H1 (cell line): ENCODE results near the gene CITED4. TPM values are rescaled to one million over a fixed set of nuclear protein-coding genes. Genes with fewer than 3 reads are reported as not detected.
A peak's percentile ranks its signal among the peaks of the same experiment; 100 is the strongest.

Experiments used
- CTCF ChIA-PET: fragments of 300-600 bp; sonication (Branson Sonifier 250); formaldehyde crosslinking; loops from one replicate; lab custom pipeline; 2021; ENCODE audit not compliant: partially characterized antibody; lab: Charles Lee
- POLR2A ChIA-PET: fragments of 300-600 bp; sonication (Branson Sonifier 250); formaldehyde crosslinking; loops from one replicate; lab custom pipeline; 2021; ENCODE audit warnings: inconsistent platforms; ENCODE audit not compliant: partially characterized antibody; lab: Charles Lee
- DNase-seq, 2 experiments: peaks; one replicate each; pipeline versions ENCODE4 v3.0.0 to v3.0.0-alpha.2; 2010 to 2022; ENCODE audit warnings: low spot score in 2 of 2, low read depth in 1 of 2, mixed read lengths in 1 of 2
- FAIRE-seq: peaks from 2 replicates; lab custom pipeline; 2011; peaks lifted over from hg19 to GRCh38; lab: Jason Lieb, UNC
- H2AFZ ChIP-seq: 2 replicates; pipeline ENCODE4 v1.8.1; 2012; ENCODE audit warnings: low read length, inconsistent platforms
- H2AK5ac ChIP-seq: 2 replicates; pipeline ENCODE4 v1.6.1; 2013; ENCODE audit warnings: low read depth, low read length
- H2BK120ac ChIP-seq: replicated peaks from 2 replicates; pipeline ENCODE3; 2013; ENCODE audit warnings: low read depth, low read length, inconsistent platforms
- H2BK12ac ChIP-seq: 2 replicates; pipeline ENCODE4 v1.6.1; 2013; ENCODE audit warnings: low read depth, low read length
- H2BK15ac ChIP-seq: 2 replicates; pipeline ENCODE4 v1.6.1; 2013; ENCODE audit warnings: low read length
- H2BK20ac ChIP-seq: 2 replicates; pipeline ENCODE4 v1.6.1; 2013; ENCODE audit warnings: low read length
- H2BK5ac ChIP-seq: 2 replicates; pipeline ENCODE4 v1.6.1; 2013; ENCODE audit warnings: low read depth, low read length
- H3K14ac ChIP-seq: 2 replicates; pipeline ENCODE4 v1.6.1; 2013; ENCODE audit warnings: inconsistent platforms; ENCODE audit not compliant: insufficient read length
- H3K18ac ChIP-seq: 2 replicates; pipeline ENCODE4 v1.6.1; 2013; ENCODE audit warnings: low read length; ENCODE audit errors: extremely low read depth
- H3K23ac ChIP-seq: 2 replicates; pipeline ENCODE4 v1.6.1; 2013; ENCODE audit warnings: inconsistent platforms; ENCODE audit not compliant: insufficient read length
- H3K23me2 ChIP-seq: 2 replicates; pipeline ENCODE4 v1.6.1; 2013; ENCODE audit warnings: low read depth, low read length
- H3K27ac ChIP-seq: 2 replicates; pipeline ENCODE4 v1.6.1; 2011; ENCODE audit warnings: low read depth, low read length, inconsistent platforms
- H3K27me3 ChIP-seq, 4 experiments: replicated peaks in 1 of 4; 1 replicate in 1 of 4; 2 replicates in 3 of 4; pipeline versions ENCODE4 v1.6.1 to v1.8.1; 2011 to 2013; ENCODE audit warnings: low read length in 3 of 4, mild to moderate bottlenecking in 3 of 4, inconsistent platforms in 2 of 4, mixed read lengths in 2 of 4, moderate library complexity in 1 of 4; ENCODE audit not compliant: control insufficient read depth in 3 of 4, insufficient read depth in 3 of 4; ENCODE audit errors: extremely low read depth in 1 of 4
- H3K36me3 ChIP-seq, 4 experiments: 2 replicates each; pipeline versions ENCODE4 v1.6.1 to v1.8.1; 2011 to 2013; ENCODE audit warnings: mild to moderate bottlenecking in 4 of 4, low read length in 3 of 4, moderate library complexity in 2 of 4, control low read depth in 1 of 4, inconsistent platforms in 1 of 4; ENCODE audit not compliant: insufficient read depth in 4 of 4, control insufficient read depth in 2 of 4
- H3K4ac ChIP-seq: replicated peaks from 2 replicates; pipeline ENCODE3; 2013; ENCODE audit warnings: low read length, low read depth, mixed read lengths, inconsistent platforms; ENCODE audit not compliant: insufficient read length
- H3K4me1 ChIP-seq, 4 experiments: replicated peaks in 1 of 4; 1 replicate in 1 of 4; 2 replicates in 3 of 4; pipeline versions ENCODE4 v1.6.1 to v1.8.1; 2011 to 2013; ENCODE audit warnings: low read length in 3 of 4, inconsistent platforms in 2 of 4, mixed read lengths in 1 of 4; ENCODE audit not compliant: insufficient read depth in 4 of 4, control insufficient read depth in 3 of 4
- H3K4me2 ChIP-seq, 2 experiments: 2 replicates each; pipeline versions ENCODE4 v1.6.1 to v1.8.1; 2011 to 2013; ENCODE audit warnings: low read depth in 2 of 2, low read length in 2 of 2, control low read depth in 1 of 2, inconsistent platforms in 1 of 2, mild to moderate bottlenecking in 1 of 2; ENCODE audit not compliant: insufficient read depth in 1 of 2
- H3K4me3 ChIP-seq, 4 experiments: fragments of 200-600, 300-600 bp in 1 of 4; sonication (generic), shearing (Covaris generic), sonication (Bioruptor Twin) in 1 of 4; 2 replicates each; pipeline versions ENCODE4 v1.5.1 to v1.8.1; 2011 to 2016; ENCODE audit warnings: low read length in 4 of 4, low read depth in 3 of 4, control low read depth in 2 of 4, inconsistent platforms in 2 of 4, mild to moderate bottlenecking in 2 of 4, mixed read lengths in 1 of 4, moderate library complexity in 1 of 4; ENCODE audit not compliant: insufficient read depth in 2 of 4; ENCODE audit errors: extremely low read depth in 1 of 4
- H3K56ac ChIP-seq: replicated peaks from 2 replicates; pipeline ENCODE3; 2013; ENCODE audit warnings: low read depth, mild to moderate bottlenecking, mixed read lengths, low read length, inconsistent platforms; ENCODE audit not compliant: insufficient read length
- H3K79me1 ChIP-seq: 2 replicates; pipeline ENCODE4 v1.6.1; 2013; ENCODE audit warnings: low read depth, low read length, control low read depth
- H3K79me2 ChIP-seq, 2 experiments: 2 replicates each; pipeline versions ENCODE4 v1.6.1 to v1.8.1; 2012 to 2013; ENCODE audit warnings: low read length in 2 of 2, mild to moderate bottlenecking in 2 of 2, inconsistent platforms in 1 of 2; ENCODE audit not compliant: insufficient read depth in 2 of 2, control insufficient read depth in 1 of 2
- H3K9ac ChIP-seq, 4 experiments: replicated peaks in 1 of 4; 1 replicate in 1 of 4; 2 replicates in 3 of 4; pipeline versions ENCODE4 v1.6.1 to v1.8.1; 2011 to 2013; ENCODE audit warnings: low read depth in 3 of 4, low read length in 3 of 4, control low read depth in 2 of 4, mild to moderate bottlenecking in 2 of 4, moderate library complexity in 2 of 4, inconsistent platforms in 1 of 4; ENCODE audit errors: extremely low read depth in 1 of 4
- H3K9me3 ChIP-seq, 2 experiments: 2 replicates each; pipeline versions ENCODE4 v1.6.1 to v1.8.1; 2012 to 2013; ENCODE audit warnings: mild to moderate bottlenecking in 2 of 2, moderate library complexity in 2 of 2, control low read depth in 1 of 2, inconsistent platforms in 1 of 2, low read depth in 1 of 2, low read length in 1 of 2, mixed read lengths in 1 of 2; ENCODE audit not compliant: insufficient read depth in 2 of 2
- H4K20me1 ChIP-seq, 2 experiments: replicated peaks in 1 of 2; 2 replicates each; pipeline versions ENCODE3 to v1.8.1; 2011 to 2013; ENCODE audit warnings: inconsistent platforms in 2 of 2, low read length in 2 of 2, mild to moderate bottlenecking in 1 of 2; ENCODE audit not compliant: insufficient read depth in 2 of 2, control insufficient read depth in 1 of 2
- H4K5ac ChIP-seq: 2 replicates; pipeline ENCODE4 v1.6.1; 2013; ENCODE audit warnings: low read length, low read depth, mixed read lengths, inconsistent platforms; ENCODE audit not compliant: insufficient read length
- H4K8ac ChIP-seq: 2 replicates; pipeline ENCODE4 v1.8.0; 2013; ENCODE audit warnings: mild to moderate bottlenecking, moderate library complexity, low read length, inconsistent platforms; ENCODE audit not compliant: insufficient read depth; ENCODE audit errors: extremely low read depth
- H4K91ac ChIP-seq: replicated peaks from 2 replicates; pipeline ENCODE3; 2013; ENCODE audit warnings: low read length, mixed read lengths, inconsistent platforms; ENCODE audit not compliant: insufficient read length
- EP300 ChIP-seq, 2 experiments: IDR thresholded peaks; 1 replicate in 1 of 2; 2 replicates in 1 of 2; pipeline ENCODE4 v1.6.1; 2011 to 2012; ENCODE audit warnings: low read depth in 2 of 2, low read length in 2 of 2, mild to moderate bottlenecking in 2 of 2, borderline replicate concordance in 1 of 2, inconsistent platforms in 1 of 2, moderate library complexity in 1 of 2
- FOSL1 ChIP-seq: IDR thresholded peaks from 2 replicates; pipeline ENCODE4 v1.6.1; 2011; ENCODE audit warnings: mild to moderate bottlenecking, low read depth, low read length, moderate library complexity; ENCODE audit not compliant: insufficient read depth
- KDM1A ChIP-seq: fragments of 200-600, 300-600 bp; sonication (generic); IDR thresholded peaks from 2 replicates; pipeline ENCODE4 v1.7.1; 2016; ENCODE audit warnings: mild to moderate bottlenecking, low read length, borderline replicate concordance
- POU5F1 ChIP-seq: IDR thresholded peaks from 2 replicates; pipeline ENCODE4 v1.6.1; 2011; ENCODE audit warnings: low read depth, mild to moderate bottlenecking, low read length, moderate library complexity
- SIX5 ChIP-seq: IDR thresholded peaks from 2 replicates; pipeline ENCODE4 v1.6.1; 2011; ENCODE audit warnings: mild to moderate bottlenecking, low read depth, low read length
- WGBS, 2 experiments: shearing (Covaris generic) in 1 of 2; methylation state at CpG; one replicate each; pipeline versions ENCODE4 v1.1.6 to v1.1.7; 2013 to 2015; ENCODE audit warnings: low lambda C conversion rate in 2 of 2, mixed read lengths in 2 of 2, inconsistent platforms in 1 of 2, low coverage in 1 of 2, missing lambda C conversion rate in 1 of 2; ENCODE audit not compliant: insufficient replicate concordance in 2 of 2, insufficient coverage in 1 of 2, insufficient read length in 1 of 2; ENCODE audit errors: extremely low coverage in 1 of 2, missing lambda C conversion rate in 1 of 2; 5-methylcytosine and 5-hydroxymethylcytosine counted together
- polyA plus RNA-seq, 7 experiments: library from polyadenylated mRNA; depleted of rRNA in 3 of 7; stranded (reverse) in 5 of 7; unstranded in 2 of 7; fragments of >200 nt in 5 of 7; fragments of 200-250 nt in 2 of 7; gene quantifications; 1 replicate in 5 of 7; 2 replicates in 1 of 7; 4 replicates in 1 of 7; pipeline versions ENCODE4 v1.2.1 to v1.2.3, GENCODE V29; 2011 to 2013; ENCODE audit warnings: missing spikeins in 2 of 7, mixed read lengths in 2 of 7
- total RNA-seq: library from RNA; stranded (reverse); fragmentation: NEBNext Ultra II Directional; extraction: Animal tissue kit (Norgen Biotek cat#: 25700); gene quantifications from 2 replicates; pipeline ENCODE4 v1.2.1, GENCODE V29; 2021

CITED4 gene
- total and polyA plus RNA-seq, 2 of the 8 experiments (the other 6 are each of a cell fraction or from before 2014, with no cell fraction given), result 5.4 to 16.3 TPM

DNA sequence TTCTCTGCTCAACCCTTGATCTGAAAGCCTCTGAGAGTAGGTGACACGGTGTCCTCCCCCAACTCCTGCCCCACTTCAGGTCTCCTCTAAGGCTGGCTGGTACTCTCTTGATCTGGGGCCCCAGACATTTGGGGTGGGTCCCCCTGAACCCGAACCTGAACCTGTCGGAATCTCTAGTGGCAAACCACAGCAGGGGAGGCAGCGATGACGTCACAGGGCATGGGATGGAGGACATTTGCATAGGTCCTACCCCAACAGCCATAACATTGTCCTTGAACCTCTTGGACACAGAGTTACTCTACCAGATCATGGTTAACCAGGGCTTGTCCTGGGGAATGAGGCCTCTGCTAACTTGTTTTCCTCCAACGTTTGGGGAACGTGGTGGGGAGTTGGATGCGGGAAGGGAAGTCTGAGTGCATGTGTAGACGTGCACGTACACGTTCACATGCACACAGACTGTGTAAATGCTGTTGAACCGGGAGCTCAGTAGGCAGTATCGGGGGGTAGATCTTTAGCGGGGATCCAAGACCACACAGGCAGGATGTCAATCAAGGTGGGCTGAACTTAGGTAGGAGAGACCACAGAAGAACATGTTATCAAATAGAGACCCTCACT lies 32.4 kb downstream of the CITED4 start:
- Histone ChIP-seq H4K91ac (peak overlapping the region; percentile 18), H3K23me2 (no peaks in the 10 kb centered on the region), H4K5ac (no peak overlapping the region)
- no peak for FAIRE-seq
- TF ChIP-seq FOSL1, result no peak
- no peak for TF ChIP-seq EP300 (IDR thresholded peaks at IDR 0.05; ENCODE audit: borderline replicate concordance in 1 of 2, low read depth in 2 of 2, low read length in 2 of 2)
- TF ChIP-seq POU5F1, result no peak
- no peak for TF ChIP-seq KDM1A
- no peak for TF ChIP-seq SIX5
- TF ChIP-seq, all 59 proteins: peak for 0
- no peak overlapping the region for H2BK15ac ChIP-seq
- no peaks in the 10 kb centered on the region for H3K27me3 ChIP-seq
- no peak overlapping the region for H3K18ac ChIP-seq
- H3K9ac ChIP-seq, result no peak overlapping the region
- ChIA-PET CTCF (interaction anchor here (1.2 kb wide), 1 partner anchor 9 kb away, joined by 3 read pairs; no protein-coding TSS in a partner anchor), POLR2A (interaction anchor here (1.1 kb wide), 1 partner anchor 9 kb away, joined by 3 read pairs; no protein-coding TSS in a partner anchor)
- no peak overlapping the region for H3K23ac ChIP-seq
- H3K4me3 ChIP-seq, result no peak overlapping the region
- no peak overlapping the region for H2BK20ac ChIP-seq
- H3K79me2 ChIP-seq, result no peaks in the 10 kb centered on the region
- H3K27ac ChIP-seq, result no peak overlapping the region
- H3K56ac ChIP-seq, result no peak overlapping the region
- no peak overlapping the region for H3K4ac ChIP-seq
- no peak for DNase-seq
- H2BK12ac ChIP-seq, result 0 out of 2 replicates have a peak overlapping the region, but pooled peaks have one; percentile 50
- H4K20me1 ChIP-seq, result no peaks in the 10 kb centered on the region
- no peak overlapping the region for H3K4me2 ChIP-seq
- H2AK5ac ChIP-seq, result no peak overlapping the region
- 89% methylated on average over 13 of the region's 14 CpGs; no CpG with 5 or more reads in 1 of the 2 experiments for WGBS, 2 experiments
- peaks cover 7 to 13% (median 9%) of the 10 kb centered on the region in 4 experiments; a peak in 6 of 7 replicates for H3K4me1 ChIP-seq
- H3K79me1 ChIP-seq, result no peaks in the 10 kb centered on the region
- no peak overlapping the region for H3K14ac ChIP-seq
- no peak overlapping the region for H2AFZ ChIP-seq
- no peak overlapping the region; the same call in 1 of the 2 replicates for H4K8ac ChIP-seq
- no peaks in the 10 kb centered on the region for H3K9me3 ChIP-seq
- 0 out of 2 replicates have a peak overlapping the region, but pooled peaks have one; percentile 16 for H2BK5ac ChIP-seq
- H2BK120ac ChIP-seq, result no peak overlapping the region
- H3K36me3 ChIP-seq, result no peaks in the 10 kb centered on the region; a peak in 1 of 8 replicates
